Renal cortex interstitium (tissue), 11 donors: Measurements from ENCODE around the gene ZFYVE28. TPM values are rescaled to one million over a fixed set of nuclear protein-coding genes. Genes with fewer than 3 reads are reported as not detected.
"Not testable (repeated sequence)": the region's sequence is repeated elsewhere in the genome, so short reads cannot be mapped to it uniquely, and the experiment has no call there.

Experiments
- DNase-seq, 11 donors: peaks; one replicate each; pipeline ENCODE4 v3.0.0-alpha.2; 2013; ENCODE audit warnings: low read depth in 9 of 11, low spot score in 4 of 11; ENCODE audit errors: extremely low read depth in 1 of 11
- polyA plus RNA-seq, 3 donors: library from polyadenylated mRNA; unstranded; fragments of 120-200 nt; gene quantifications; one replicate each; pipeline ENCODE4 v1.2.1, GENCODE V29; 2013; ENCODE audit not compliant: insufficient read length in 3 of 3

The ZFYVE28 gene
- polyA plus RNA-seq, 3 donors, result 1.7 to 3.7 (median 1.8) TPM

DNA sequence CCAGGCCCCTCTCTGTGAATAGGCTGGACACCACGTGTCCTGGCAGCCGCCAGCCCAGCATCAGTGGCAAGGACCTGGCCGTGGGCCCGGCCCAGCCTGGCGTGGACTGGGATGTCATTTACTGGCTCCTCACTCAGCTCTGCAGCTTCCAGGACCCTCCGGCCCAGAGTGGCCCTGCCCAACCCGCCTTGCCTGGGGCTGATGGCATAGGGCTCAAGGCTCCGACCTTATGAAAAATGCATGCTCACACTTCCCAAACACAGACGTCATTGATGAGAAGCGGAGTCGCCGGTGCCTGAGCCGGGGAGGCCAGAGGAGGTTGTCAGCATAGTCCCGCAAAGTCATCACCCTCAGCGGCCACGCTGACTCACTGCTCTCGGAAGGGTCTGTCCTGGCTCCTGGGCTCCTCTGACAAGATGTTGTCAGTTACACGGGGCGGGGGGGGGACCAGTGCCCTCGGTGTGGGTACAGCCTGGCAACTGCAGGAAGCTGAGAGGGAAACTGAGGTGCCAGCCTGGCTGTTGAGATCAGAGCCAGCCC is 14.6 kb upstream of the ZFYVE28 start:
- no peak for DNase-seq

DNA sequence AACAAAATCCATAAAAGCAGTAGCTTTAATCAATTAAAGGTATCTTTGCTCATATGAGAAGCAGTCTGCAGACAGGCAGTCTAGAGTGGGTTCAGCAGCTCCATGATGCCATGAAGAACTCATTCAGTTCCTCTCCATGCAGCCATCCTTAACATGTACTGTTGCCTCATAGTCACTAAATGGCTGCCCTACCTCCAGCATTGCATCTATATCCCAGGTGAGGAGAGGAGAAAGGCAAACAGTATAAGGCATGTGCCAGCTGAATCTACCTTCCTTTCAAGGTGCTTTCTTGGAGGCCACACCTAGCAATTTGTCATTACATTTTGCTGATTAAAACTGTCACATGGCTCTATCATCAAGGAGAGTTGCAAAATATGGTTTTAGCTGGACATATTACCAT is 13.6 kb upstream of the ZFYVE28 start:
- no peak for DNase-seq

DNA sequence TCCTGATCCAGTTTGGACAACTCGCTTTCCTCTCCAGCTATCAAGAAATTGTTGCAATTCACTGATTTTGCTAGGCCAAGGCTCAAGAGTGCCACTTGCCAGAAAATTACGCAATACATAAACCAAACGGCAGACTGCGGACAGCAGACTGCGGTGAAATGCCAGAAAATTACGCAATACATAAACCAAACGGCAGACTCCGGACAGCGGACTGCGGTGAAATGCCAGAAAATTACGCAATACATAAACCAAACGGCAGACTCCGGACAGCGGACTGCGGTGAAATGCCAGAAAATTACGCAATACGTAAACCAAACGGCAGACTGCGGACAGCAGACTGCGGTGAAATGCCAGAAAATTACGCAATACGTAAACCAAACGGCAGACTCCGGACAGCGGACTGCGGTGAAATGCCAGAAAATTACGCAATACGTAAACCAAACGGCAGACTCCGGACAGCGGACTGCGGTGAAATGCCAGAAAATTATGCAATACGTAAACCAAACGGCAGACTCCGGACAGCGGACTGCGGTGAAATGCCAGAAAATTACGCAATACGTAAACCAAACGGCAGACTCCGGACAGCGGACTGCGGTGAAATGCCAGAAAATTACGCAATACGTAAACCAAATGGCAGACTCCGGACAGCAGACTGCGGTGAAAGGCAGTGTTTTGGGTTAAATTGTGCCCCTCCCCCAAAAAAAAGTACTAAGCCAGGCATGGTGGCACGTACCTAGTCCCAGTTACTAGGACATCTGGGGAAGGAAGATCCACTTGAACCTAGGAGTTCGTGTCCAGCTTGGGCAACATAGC is 11.7 kb upstream of the ZFYVE28 start:
- not testable (repeated sequence) for DNase-seq

DNA sequence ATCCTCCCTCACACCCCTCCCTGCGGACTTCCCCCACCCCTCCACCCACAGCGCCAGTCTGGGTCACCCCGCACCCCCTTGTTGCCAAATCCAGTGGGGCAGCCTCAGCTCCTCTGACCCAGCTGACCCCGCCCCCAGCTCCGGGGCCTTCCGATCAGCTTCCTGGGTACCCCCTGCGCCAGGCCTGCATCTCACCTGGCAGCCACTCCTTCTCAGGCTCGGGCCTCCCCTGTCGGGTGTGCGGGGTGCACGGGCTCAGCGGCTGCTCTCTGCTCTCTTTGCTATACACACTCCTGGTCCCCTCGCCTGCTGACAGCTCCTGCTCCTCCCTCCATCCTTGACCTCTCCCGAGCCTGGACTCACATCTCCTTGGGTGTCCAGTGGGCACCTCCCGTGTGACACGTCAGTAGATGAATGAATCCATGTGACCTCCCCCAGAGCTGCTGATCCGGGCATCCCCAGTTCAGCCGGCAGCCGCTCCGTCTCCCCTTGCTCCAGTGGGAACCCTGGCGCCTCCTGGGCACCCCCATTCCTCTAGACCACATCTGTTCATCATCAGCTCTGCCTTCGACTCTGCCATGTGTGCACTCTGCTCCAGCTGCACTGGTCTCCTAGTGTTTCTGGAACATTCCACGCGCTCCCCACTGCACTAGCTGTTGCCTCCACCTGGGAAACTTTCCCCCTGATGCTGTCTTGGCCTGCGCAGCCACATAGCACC is 10.2 kb upstream of the ZFYVE28 start:
- DNase-seq, result no peak

DNA sequence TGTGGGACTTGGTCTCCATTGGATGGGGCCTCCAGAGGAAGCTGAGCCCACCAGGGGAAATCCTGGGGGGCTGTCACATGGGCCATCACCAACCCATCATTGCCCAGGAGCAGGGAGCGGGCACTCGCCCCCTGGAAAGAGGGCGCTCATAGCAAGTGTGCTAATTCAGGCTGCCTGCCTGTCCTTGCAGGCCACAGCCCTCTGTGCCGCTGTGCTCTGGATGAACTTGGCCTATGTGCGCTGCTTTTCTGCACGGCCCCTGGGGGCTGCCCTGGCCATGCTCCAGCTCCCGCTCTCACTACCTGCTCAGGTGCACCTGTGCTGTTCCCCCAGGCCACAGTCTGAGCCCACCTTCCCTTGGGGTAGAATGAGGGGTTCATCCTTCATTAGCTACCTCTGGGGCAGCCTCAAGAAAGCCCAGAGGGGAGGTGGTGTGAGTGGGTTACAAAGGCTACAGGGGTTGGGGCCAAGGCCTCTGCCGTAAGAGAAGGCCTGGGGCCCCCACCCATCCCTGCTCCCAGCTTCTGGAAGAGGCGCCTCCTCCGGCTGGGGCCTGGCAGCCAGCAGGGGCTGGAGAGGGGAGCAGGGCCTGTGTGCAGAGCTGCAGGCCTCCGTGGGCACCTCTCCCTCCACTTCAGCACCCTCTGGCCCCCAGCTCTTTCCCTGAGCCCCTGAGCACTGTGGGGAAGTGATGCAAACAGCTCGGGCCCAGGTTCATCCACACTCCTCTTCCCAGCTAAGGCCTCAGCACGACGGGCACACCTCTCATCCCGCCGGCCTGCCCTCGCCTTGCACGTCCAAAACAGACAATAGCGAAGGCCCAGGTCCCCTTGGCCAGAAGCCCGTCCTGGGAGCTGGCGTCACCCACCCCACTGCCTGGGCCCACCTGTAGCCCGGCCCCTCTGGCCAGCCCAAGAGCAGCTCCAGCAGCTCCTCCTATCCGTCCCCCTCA is 9.2 kb upstream of the ZFYVE28 start:
- DNase-seq, result no peak

DNA sequence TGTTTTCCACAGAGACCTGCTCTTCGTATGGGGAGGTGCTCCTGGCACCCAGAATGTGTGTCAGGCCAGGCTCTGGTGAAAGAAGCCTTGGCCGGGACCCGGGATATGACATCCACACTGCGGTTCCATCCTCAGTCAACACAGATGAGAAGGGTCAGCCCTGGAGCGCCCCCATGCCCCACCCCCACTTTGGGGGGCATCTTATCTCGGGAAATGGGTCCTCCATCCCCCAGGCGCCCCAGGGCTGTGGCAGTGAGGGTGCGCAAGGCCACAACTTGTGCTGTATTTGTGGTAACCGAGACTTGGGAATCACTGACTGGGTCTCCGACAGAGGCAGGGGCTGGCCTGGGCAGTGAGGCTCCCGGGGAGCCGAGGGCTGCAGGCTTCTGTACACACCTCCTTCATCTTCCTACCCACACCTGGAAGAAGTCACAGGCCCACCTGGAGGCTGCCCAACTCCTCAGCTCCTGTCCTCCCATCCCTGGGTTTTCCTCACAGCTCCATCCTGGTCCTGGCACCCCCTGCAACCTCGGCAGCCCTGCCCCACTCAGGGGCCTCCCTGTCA is 8.3 kb upstream of the ZFYVE28 start:
- DNase-seq, result no peak

DNA sequence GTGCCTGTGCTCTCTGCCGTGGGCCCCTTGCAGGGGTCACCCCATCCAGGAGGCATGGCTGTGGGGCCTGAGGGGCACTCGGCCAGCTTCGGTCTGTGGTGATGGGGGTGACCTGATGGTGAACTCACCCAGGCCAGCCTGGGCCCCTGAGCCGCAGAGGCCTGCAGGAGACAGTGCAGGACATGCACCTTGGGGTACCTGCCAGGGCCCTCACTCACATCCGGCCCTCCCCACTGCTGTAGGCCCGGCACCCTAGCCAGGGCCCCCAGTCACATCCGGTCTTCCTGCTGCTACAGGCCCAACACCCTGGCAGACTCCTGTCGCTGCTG is 7.6 kb upstream of the ZFYVE28 start:
- DNase-seq, result no peak

DNA sequence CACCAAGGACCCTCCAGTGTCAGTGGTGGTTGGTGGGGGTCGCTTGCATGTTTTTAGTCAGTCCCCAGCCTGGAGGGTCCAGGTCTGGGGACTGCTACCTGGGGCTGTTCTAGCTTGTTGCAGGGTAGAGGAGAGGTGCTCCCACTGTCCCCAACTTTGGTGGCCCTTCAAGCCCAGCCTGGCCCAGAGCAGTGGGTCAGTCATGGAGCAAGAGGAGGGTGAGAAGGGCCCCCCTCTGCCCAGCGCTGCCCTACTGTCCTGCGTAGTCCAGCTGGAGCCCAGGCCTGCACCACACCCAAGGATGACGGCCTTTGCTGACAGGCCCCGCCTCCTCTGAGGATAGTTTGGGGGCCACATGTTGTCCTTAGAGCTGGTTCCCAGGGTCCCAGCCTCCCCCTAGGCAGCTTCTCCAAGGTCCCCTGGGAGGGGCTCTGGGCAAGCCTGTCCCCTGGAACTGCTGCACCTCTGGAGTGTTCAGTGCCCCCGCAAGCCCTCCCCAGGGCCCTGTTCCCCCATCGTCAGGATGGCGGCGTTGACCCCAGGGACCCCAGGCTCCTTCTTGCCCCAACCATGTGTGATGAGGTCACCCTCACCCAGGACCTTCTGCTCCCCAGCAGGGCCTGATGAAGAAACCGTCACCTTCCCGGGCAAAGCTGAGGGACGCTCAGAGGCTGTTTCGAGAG is 7.1 kb upstream of the ZFYVE28 start:
- DNase-seq, result no peak

DNA sequence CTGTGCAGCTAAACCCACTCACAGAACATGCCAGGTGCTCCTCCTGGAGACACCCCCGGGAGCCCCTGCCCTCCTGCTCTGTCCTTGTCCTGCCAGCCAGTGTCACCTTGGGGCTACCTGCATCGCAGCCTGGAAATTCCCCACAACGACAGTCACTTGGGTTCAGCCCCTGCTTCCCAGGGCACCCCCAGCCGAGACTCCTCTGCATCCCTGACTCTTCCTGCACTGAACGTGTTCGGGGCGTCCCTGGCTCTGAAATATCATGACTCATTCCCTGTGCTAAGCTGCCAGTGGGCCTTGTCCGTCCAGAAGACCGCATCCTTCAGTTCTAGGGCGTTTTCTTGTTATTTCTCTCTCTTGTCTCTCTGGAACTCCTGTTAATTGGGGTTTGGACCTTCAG is 6.1 kb upstream of the ZFYVE28 start:
- no peak for DNase-seq

DNA sequence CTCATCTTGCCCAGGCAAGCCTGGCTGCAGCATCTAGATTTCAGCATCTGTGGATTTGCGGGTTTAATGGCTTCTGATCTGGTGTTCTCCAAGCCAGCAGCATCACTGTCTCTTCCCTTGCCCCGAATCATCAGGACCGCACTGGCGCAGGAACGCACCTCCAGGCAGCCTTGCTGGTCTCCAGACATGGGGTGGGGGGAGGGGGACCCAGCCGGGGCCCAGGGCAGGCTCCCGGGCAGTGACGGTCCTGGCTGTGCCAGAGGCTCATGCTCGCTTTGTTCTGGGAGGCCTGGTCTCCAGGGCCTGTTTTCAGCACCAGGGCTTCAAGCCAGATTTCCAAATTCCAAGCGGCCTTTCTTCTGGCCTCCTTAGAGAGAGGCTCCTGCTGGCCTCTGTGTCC is 5.2 kb upstream of the ZFYVE28 start:
- DNase-seq, result no peak

DNA sequence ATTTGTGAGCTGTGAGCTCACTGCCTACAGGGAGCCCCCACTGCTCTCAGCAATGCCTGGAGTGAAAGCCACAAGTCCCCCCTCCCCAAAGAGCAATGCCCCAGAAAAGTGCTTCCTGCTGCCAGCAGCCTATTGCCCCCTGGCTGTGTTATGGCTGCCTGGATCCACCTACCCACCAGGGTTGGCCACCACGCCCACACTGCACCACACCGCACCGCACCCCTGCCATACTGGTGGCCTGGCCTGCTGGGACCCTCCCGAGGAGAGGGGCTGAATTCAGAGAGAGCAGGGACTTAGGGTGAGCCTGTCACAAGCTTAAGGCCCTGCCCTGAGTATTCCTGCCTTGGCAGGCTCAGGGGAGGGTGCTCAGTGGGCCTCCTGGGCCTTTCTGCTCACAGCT is 4.6 kb upstream of the ZFYVE28 start:
- DNase-seq, result no peak

DNA sequence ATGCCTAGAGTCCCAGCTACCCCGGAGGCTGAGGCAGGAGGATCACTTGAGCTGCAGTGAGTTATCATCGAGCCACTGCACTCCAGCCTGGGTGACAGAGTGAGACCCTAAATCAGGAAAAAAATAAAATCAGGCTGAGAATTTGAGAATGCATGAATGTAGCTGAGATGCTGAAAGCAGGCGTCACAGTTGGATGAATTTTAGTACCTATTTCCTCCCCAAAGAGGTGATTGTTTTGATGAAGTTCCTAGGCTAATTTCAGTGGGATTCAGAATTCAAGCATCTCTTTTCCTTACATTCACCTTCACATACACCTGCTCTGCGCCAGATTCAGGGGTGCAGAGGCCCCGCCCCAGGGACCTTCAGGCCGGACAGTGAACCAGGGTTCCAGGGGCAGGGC is 3.5 kb upstream of the ZFYVE28 start:
- DNase-seq, result no peak

DNA sequence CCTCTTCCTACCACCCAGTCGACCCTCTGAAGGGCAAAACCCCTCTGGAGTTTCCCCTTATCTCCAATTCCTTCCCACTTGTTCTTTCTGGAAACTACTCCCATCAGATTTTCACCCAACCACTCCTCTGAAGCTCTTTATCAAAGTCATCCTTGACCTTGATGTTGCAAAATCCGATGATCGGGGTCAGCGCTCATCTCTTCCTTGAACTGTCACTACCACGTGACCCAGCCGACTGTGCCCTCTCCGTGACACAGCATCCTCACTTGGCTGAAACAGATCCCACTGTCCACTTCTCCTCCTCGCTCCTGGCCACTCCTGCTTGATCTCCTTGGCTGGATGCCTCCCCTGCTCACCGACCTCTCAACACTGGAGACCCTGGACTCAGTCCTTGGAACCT is 1.4 kb upstream of the ZFYVE28 start:
- no peak for DNase-seq

DNA sequence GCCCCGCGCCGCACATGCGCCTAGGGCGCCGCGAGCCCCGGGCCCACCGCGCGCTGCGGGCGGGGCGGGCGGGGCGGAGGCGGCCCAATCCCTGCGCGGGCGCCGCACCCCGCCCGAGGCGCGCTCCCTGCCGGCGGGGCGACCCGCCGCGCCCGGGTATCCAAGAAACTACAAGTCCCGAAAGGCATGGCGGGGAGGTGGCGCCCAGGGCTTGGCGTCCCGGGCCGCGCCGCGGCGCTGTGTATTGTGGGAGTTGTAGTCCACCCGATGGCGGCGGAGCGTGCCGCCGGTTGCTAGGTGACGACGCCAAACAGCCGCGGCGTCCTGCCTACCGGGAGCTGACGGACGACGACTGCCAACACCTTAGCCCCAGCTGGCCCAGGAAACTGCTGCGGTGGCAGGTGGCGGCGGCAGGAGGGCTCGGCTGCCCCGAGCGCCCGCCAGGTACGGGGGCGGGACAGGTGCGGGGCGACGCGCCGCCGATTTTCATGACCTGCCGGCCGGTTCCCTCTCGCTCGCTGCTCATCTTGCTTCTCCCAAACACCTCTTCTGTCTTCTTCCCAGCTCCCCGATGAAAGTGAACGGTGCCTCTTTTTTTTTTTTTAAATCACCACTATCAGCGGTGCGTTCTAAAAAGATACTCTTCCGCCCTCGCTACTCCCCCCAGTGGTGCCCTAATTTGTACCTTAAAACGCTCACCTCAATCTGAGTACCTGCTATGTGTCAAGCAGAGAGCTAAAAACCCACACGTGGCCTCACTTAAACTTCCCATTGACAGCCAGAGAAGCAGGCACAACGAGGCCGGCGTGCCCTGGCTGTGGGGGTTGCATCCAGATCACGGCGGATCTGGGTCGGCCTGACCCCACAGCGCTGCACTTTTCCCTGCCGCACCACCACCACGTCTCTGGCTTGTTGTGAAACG is 466 bp upstream of the ZFYVE28 start, which contains the start of gene CFAP99:
Gene CFAP99 (plus strand): TSS at position 306 of the 922 bp plus-strand sequence.
- peak; percentile 78 to 93 (median 90) for DNase-seq

DNA sequence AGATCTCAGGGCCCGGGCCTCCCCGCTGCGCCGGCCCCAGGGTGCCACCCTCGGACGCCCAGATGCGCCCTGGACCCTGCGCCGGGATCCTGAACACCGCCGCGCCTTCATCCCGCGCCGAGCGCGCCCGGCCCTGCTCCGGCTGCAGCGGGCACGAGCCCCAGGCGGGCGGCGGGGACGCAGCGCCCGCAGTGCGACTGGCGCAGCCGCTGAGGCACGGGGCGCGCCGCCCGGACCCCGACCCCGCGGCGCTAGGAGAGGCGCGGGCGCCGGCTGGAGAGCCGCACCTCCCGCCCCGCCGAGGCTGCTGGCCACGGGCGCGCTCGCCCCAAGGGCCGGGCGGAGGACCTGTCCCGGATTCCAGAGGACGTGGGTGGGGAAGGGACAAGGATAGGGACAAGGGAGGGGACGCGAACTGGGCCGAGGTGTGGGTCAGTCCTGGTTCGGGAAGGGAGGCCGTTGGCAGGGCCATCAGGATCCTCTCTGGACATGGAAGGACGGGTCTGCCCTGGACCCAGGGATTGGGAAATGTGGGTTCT is 1.1 kb downstream of the ZFYVE28 start:
- no peak for DNase-seq

DNA sequence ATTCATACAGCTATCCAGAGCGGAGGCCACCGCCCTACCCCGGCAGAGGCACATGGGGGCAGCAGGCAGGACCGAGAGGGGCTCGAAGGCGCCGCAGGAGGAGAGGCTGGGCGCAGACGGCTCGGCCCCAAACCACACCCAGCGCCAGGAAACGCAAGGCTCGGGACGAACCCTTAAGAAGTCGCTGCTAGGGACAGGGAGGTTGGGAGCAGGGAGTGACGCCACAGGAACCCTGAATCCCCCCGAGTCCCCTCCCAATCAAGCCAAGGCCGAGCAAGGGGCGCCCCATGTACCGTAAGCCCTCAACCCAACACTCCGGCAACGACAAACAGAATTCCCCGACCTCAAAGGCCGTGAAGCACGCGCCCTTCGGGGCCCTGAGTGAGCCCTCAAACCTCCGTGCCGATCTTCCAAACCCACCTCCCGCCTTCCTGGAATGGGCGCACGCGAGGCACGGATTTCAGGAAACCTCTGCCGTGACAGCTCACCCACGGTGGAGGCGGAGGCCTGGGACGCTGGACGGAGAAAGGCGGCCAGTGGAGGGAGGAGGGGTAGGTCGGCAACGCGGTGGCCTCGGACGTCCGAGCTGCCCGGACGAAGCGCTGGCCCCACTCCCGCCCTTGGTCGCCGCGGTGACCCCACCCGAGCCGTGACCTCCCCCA is 1.8 kb downstream of the ZFYVE28 start:
- no peak for DNase-seq
